GM19467 (cell line): ENCODE data around the gene SYN1.

Experiments
- ATAC-seq: cut with Tn5 transposase; IDR thresholded peaks from one replicate; pipeline ENCODE4 v1.9.1; 2021; ENCODE audit warnings: mild to moderate bottlenecking, moderate library complexity; ENCODE audit not compliant: unreplicated experiment

The SYN1 gene

GRCh38 chrX:47574547-47575301 is 44.9 kb downstream of the SYN1 start:
- no peak for ATAC-seq

GRCh38 chrX:47574076-47574546 is 45.5 kb downstream of the SYN1 start:
- ATAC-seq = no peak

- no peak for ATAC-seq
These were observed 46.1 kb downstream of the SYN1 start for GRCh38 chrX:47573341-47574075.

GRCh38 chrX:47572773-47573340 is 46.8 kb downstream of the SYN1 start:
- ATAC-seq = no peak

- no peak for ATAC-seq
These were observed 47.8 kb downstream of the SYN1 start for GRCh38 chrX:47571896-47572295.

GRCh38 chrX:47571215-47571614 is 48.4 kb downstream of the SYN1 start:
- ATAC-seq = no peak

- no peak for ATAC-seq
These were observed 48.9 kb downstream of the SYN1 start for GRCh38 chrX:47570794-47571193.

- no peak for ATAC-seq
These were observed 50.9 kb downstream of the SYN1 start for GRCh38 chrX:47568656-47569295.

GRCh38 chrX:47566841-47567240 is 52.8 kb downstream of the SYN1 start:
- ATAC-seq = no peak

- ATAC-seq = no peak
These were observed 55.1 kb downstream of the SYN1 start for GRCh38 chrX:47564438-47565085.

GRCh38 chrX:47563801-47564315 is 55.8 kb downstream of the SYN1 start:
- no peak for ATAC-seq

DNA sequence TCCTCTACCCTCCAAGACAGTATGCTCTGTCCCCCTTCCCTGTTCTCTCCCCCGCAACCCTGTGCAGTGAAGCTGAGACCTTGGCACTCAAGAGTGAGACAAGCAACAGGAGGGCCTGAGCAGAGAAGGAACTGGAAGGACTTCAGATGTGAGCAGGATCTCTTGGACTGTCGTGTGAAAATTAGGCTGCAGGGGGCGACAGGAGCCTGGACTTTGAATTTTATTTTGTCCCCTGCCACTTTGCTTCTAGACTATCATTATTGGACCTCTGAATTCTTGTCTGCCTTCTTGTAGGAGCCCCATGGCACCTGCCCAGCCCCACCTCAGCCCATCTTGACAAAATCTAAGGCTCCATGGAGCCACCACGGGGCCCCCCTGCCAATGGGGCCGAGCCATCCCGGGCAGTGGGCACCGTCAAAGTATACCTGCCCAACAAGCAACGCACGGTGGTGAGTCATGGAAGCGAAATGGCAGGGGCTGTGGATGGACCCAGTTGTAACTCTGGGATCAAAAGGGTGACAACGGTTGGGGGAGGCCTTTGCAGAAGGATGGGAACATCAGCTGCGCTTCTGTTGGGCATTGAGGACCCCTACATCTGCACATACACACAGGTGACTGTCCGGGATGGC is 56.9 kb downstream of the SYN1 start:
- ATAC-seq = no peak

DNA sequence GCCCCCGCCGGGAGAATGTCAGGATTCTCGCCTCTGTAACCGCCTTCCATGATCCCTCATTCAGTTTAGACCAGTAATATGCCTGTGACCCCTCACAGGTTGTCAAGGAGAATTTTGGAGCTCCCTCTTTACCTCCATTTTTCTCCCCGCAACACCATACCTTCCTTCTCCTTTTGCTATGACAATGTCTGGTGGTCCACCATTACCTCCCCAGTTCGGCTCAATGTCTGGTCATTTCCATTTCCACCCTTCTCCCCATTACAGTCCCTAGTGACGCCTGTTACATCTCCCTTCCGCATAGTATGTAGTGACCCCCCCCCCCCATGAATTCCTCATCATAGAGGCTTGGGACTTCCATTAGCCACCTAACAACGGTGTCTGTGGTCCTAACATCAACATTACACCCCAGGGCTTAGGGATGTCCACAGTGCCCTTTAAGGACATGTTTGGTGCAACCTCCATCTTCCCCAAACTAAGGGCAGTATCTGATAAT is 58.0 kb downstream of the SYN1 start:
- ATAC-seq = no peak

GRCh38 chrX:47560934-47561658 is 58.6 kb downstream of the SYN1 start, which contains the start of gene ARAF:
Gene ARAF (plus strand): TSS chrX:47561205. CDS start chrX:47562968, 1,763 bp downstream.
- ATAC-seq = peak; percentile 80

DNA sequence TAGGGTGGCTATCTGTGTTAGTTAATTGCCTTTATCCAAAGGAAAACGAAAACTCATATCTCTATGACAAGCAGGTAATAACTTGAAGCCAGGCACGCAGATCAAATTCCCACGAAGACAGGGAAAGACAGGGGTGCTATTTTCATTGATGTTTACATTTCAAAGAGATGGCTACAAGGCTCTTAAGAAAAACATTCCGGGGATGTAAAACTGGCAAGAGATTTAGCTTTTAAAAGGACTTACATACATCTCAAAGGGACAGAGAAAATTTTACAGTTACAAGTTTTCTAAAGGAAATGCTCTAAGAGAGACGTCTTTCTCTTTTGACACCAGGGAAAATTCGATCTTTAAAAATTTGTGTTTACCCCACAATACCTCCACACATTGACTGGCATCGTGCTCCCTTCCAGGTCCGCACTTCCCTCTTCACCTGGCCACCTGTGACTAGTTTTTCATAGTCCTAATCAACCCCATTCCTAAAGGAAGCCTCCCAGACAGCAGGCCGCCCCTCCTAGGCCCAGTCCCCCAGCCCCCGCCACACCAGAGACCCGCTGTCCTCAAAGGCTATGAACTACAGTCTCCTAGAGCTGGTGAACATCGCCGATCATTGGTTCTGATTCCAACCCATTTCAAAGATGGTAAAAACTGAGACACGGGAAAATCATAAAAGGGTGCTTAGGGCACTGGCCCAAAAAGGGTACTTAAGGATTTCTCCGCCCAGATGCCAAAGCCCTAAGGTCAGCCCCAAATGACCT is 59.3 kb downstream of the SYN1 start:
- no peak for ATAC-seq

DNA sequence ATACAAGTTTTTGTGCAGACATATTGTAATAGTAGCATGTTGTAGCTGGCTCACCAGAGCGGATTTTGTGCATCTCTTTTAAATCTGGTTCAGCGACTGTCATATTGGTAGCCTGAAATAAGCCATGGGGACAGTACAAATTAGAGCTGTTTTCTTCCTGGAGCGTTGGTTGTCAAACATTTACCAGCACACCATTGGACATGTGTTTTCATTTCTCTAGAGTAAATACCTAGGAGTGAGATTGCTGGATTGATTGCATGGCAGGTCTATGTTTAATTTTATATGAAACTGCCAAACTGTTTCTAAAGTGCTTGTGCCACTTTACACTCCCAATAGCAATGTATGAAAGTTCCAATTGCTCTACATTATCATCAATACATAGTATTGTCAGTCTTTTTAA is 61.2 kb downstream of the SYN1 start:
- no peak for ATAC-seq

- ATAC-seq = peak; percentile 93
These were observed 63.5 kb downstream of the SYN1 start for GRCh38 chrX:47556045-47556623.

DNA sequence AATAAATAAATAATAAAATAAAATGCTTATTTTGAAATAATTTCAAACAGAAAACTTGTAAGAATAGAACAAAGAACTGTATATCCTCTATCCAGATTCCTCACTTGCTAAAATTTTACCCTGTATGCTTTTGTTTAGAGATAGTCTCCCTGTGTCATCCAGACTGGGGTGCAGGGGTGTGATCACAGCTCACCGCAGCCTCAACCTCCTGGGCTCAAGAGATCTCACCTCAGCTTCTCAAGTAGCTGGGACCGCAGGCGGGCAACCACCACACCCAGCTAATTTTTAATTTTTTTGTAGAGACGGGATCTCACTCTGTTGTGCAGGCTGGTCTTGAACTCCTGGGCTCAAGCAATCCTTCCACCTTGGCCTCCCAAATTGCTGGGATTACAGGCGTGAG is 76.2 kb downstream of the SYN1 start:
- ATAC-seq = no peak
